OCI-LY1 (cell line): ENCODE measurements around the gene GGNBP2.

Experiments used
- CTCF ChIP-seq: fragments of 200-600 bp; sonication (generic), shearing (Covaris generic); IDR thresholded peaks from 2 replicates; pipeline ENCODE4 v1.5.1; 2017; ENCODE audit warnings: mild to moderate bottlenecking, antibody characterized with exemption, low read length, moderate library complexity, mixed read lengths
- EZH2 ChIP-seq: fragments of 200-600 bp; sonication (generic), shearing (Covaris generic); IDR thresholded peaks from 2 replicates; pipeline ENCODE4 v1.8.0; 2017; ENCODE audit warnings: borderline replicate concordance, mixed run types, mild to moderate bottlenecking, antibody characterized with exemption, low read length, moderate library complexity, mixed read lengths

- no peak for TF ChIP-seq CTCF
- no peak for TF ChIP-seq EZH2
These were observed 2.0 kb upstream of the GGNBP2 start for GRCh38 chr17:36542755-36543154.
